Measurements from ENCODE around the gene LY86. TPM values are rescaled to one million over a fixed set of nuclear protein-coding genes. Genes with fewer than 3 reads are reported as not detected.

Gene LY86
- total and polyA plus RNA-seq, 10 of the 15 experiments (the other 5 are each of a cell fraction or from before 2014, with no cell fraction given) = 68.2 to 457 (median 128) TPM

DNA sequence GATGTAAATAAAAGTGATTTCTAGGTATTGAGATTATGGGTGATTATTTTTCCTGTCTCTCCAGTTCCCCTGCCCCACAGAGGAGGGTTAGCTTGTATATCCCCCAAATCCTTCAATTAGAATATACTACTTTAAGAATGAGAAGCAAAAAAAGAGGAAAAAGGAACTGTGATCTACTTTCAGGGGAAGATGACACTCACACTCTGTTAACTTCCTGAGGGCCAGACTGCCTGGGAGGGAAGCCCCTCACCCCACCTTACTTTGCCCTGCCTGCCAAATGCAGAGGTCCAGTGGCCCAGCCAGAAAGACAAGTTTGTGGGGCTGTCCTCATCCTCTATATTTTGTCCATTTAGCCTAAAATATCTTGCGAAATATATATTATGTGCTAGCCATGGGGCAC lies 9.2 kb upstream of the LY86 start:
- in situ Hi-C loops (cut with MboI) (no loop called here), intact Hi-C loops (cut with micrococcal nuclease; ENCODE audit: unreplicated experiment) (no loop called here)
- DNase-seq (ENCODE audit: low read depth, low spot score) (no peak), ATAC-seq (no peak), FAIRE-seq (no peak)
- Histone ChIP-seq H2AFZ (ENCODE audit: control insufficient read depth, low read depth, low read length) (no peak overlapping the region), H4K20me1 (ENCODE audit: control insufficient read depth, insufficient read depth) (no peaks in the 10 kb centered on the region), H3K27ac (ENCODE audit: control insufficient read depth, insufficient read depth) (no peak overlapping the region; the same call in 1 of the 2 replicates), H3K4me1 (ENCODE audit: control insufficient read depth, insufficient read depth, low read length) (peaks cover 4% of the 10 kb centered on the region; the same call in 1 of the 2 replicates), H3K4me2 (ENCODE audit: control insufficient read depth, insufficient read depth) (0 out of 2 replicates have a peak overlapping the region, but pooled peaks have one; percentile 4), H3K9ac (ENCODE audit: control insufficient read depth, insufficient read depth, low read length) (no peak overlapping the region), H3K36me3 (ENCODE audit: control insufficient read depth in 2 of 2, insufficient read depth in 2 of 2, low read length in 1 of 2) (peaks cover 0 to 17% of the 10 kb centered on the region in 2 experiments; a peak in 2 of 4 replicates), H3K79me2 (ENCODE audit: control insufficient read depth, insufficient read depth, low read length) (peaks cover 66% of the 10 kb centered on the region), H3K27me3 (replicated peaks in 1 of 2; ENCODE audit: control insufficient read depth in 2 of 2, insufficient read depth in 2 of 2, low read length in 1 of 2) (no peaks in the 10 kb centered on the region), H3K9me3 (replicated peaks; ENCODE audit: control insufficient read depth, insufficient read depth, low read length) (peaks cover 12% of the 10 kb centered on the region), H3K4me3 (no peak overlapping the region)
- ChIA-PET CTCF (interaction anchor here (0.8 kb wide), 1 partner anchor 32 kb away, joined by 3 read pairs; no protein-coding TSS in a partner anchor), POLR2A (no interaction called here), SMC1A (ENCODE audit: uncharacterized antibody, unreplicated experiment) (interaction anchor here (0.6 to 1.5 kb wide), 2 partner anchors 17 to 448 kb away, joined by 3 to 5 read pairs; no protein-coding TSS in a partner anchor), RAD21 (ENCODE audit: unreplicated experiment) (no interaction called here)
- 100% methylated on average over 1 of the region's 1 CpG for WGBS (ENCODE audit: insufficient coverage, insufficient replicate concordance, low lambda C conversion rate, missing lambda C conversion rate)
- BruUV-seq (replicated peaks) = no TSS peak
- no peak for TF ChIP-seq IKZF2 (IDR thresholded peaks at IDR 0.05)
- no peak for TF ChIP-seq RBBP5 (conservative IDR thresholded peaks at IDR 0.05)
- no peak for TF ChIP-seq BMI1 (IDR thresholded peaks at IDR 0.05; ENCODE audit: borderline replicate concordance)
- no peak for TF ChIP-seq PAX8 (IDR thresholded peaks at IDR 0.05)
- no peak for TF ChIP-seq TAF1 (IDR thresholded peaks at IDR 0.05; ENCODE audit: borderline replicate concordance, low read depth, low read length)
- TF ChIP-seq NFXL1 (IDR thresholded peaks at IDR 0.05; ENCODE audit: borderline replicate concordance) = no peak

DNA sequence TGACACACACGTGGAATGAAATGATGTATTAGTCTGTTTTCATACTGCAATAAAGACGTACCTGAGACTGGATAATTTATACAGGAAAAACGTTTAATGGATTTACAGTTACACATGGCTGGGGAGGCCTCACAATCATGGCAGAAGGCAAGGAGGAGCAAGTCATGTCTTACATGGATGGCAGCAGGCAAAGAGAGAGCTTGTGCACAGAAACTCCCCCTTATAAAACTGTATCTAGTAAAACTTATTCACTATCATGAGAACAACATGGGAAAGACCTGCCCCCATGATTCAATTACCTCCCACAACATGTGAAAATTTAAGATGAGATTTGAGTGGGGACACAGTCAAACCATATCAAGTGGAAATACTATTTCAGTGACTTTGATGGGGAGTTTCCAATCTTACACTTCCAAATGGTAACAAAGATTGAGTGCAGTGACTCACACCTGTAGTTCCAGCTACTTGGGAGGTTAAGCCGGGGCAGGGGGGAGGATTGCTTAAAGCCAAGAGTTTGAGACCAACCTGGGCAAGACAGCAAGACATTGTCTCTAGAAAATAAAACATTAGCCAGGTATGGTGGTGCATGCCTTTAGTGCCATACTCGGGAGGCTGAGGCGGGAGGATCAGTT lies 8.2 kb upstream of the LY86 start:
- Histone ChIP-seq H4K20me1 (ENCODE audit: control insufficient read depth, insufficient read depth) (no peaks in the 10 kb centered on the region), H3K79me2 (ENCODE audit: control insufficient read depth, insufficient read depth, low read length) (peaks cover 70% of the 10 kb centered on the region), H3K27me3 (replicated peaks in 1 of 2; ENCODE audit: control insufficient read depth in 2 of 2, insufficient read depth in 2 of 2, low read length in 1 of 2) (no peaks in the 10 kb centered on the region), H3K4me1 (ENCODE audit: control insufficient read depth, insufficient read depth, low read length) (peaks cover 4% of the 10 kb centered on the region; the same call in 1 of the 2 replicates), H3K27ac (ENCODE audit: control insufficient read depth, insufficient read depth) (no peak overlapping the region), H3K36me3 (ENCODE audit: control insufficient read depth in 2 of 2, insufficient read depth in 2 of 2, low read length in 1 of 2) (peaks cover 0 to 17% of the 10 kb centered on the region in 2 experiments; a peak in 2 of 4 replicates), H3K4me3 (no peak overlapping the region), H3K9me3 (replicated peaks; ENCODE audit: control insufficient read depth, insufficient read depth, low read length) (peaks cover 9% of the 10 kb centered on the region; the same call in 2 of the 3 replicates), H3K4me2 (ENCODE audit: control insufficient read depth, insufficient read depth) (no peak overlapping the region), H3K9ac (ENCODE audit: control insufficient read depth, insufficient read depth, low read length) (no peak overlapping the region), H2AFZ (ENCODE audit: control insufficient read depth, low read depth, low read length) (no peak overlapping the region)
- ChIA-PET POLR2A (interaction anchor here (0.8 kb wide), 1 partner anchor 9 kb away, joined by 5 read pairs; no protein-coding TSS in a partner anchor), SMC1A (ENCODE audit: uncharacterized antibody, unreplicated experiment) (interaction anchor here (0.7 to 1.5 kb wide), 4 partner anchors 16 to 79 kb away, joined by 3 to 5 read pairs (median 3); no protein-coding TSS in a partner anchor), RAD21 (ENCODE audit: unreplicated experiment) (interaction anchor here (0.8 to 1.2 kb wide), 3 partner anchors 19 to 85 kb away, joined by 3 read pairs; no protein-coding TSS in a partner anchor), CTCF (interaction anchor here (1.6 to 1.7 kb wide), 3 partner anchors 21 to 96 kb away, joined by 5 to 8 read pairs (median 7); no protein-coding TSS in a partner anchor)
- ATAC-seq = no peak
- no peak for DNase-seq (ENCODE audit: low read depth, low spot score)
- FAIRE-seq = no peak
- BruUV-seq (replicated peaks) = no TSS peak
- intact Hi-C loops (cut with micrococcal nuclease; ENCODE audit: unreplicated experiment) (loop anchor here (10.0 kb wide), 1 partner anchor 734 kb away; the partner anchor contains the start of gene SSR1), in situ Hi-C loops (cut with MboI) (no loop called here)
- 91% methylated on average over 6 of the region's 6 CpGs for WGBS (ENCODE audit: insufficient coverage, insufficient replicate concordance, low lambda C conversion rate, missing lambda C conversion rate)
- TF ChIP-seq, protein P1, sequence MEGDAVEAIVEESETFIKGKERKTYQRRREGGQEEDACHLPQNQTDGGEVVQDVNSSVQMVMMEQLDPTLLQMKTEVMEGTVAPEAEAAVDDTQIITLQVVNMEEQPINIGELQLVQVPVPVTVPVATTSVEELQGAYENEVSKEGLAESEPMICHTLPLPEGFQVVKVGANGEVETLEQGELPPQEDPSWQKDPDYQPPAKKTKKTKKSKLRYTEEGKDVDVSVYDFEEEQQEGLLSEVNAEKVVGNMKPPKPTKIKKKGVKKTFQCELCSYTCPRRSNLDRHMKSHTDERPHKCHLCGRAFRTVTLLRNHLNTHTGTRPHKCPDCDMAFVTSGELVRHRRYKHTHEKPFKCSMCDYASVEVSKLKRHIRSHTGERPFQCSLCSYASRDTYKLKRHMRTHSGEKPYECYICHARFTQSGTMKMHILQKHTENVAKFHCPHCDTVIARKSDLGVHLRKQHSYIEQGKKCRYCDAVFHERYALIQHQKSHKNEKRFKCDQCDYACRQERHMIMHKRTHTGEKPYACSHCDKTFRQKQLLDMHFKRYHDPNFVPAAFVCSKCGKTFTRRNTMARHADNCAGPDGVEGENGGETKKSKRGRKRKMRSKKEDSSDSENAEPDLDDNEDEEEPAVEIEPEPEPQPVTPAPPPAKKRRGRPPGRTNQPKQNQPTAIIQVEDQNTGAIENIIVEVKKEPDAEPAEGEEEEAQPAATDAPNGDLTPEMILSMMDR (IDR thresholded peaks at IDR 0.05 in 2 of 3, conservative IDR thresholded peaks at IDR 0.05 in 1 of 3; ENCODE audit: control insufficient read depth in 2 of 3, extremely low read depth in 1 of 3, insufficient read depth in 1 of 3, low read depth in 3 of 3, low read length in 3 of 3) = no peak
- TF ChIP-seq MEF2B (IDR thresholded peaks at IDR 0.05; ENCODE audit: partially characterized antibody, poor library complexity, severe bottlenecking) (no peak), ZNF24 (IDR thresholded peaks at IDR 0.05) (no peak), SUZ12 (IDR thresholded peaks at IDR 0.05; ENCODE audit: unreplicated experiment) (no peak), NFYA (IDR thresholded peaks at IDR 0.05; ENCODE audit: borderline replicate concordance, low read depth, low read length) (no peak), IRF4 (IDR thresholded peaks at IDR 0.05; ENCODE audit: low read depth, low read length) (no peak), NR2C1 (IDR thresholded peaks at IDR 0.05) (no peak), ZNF622 (IDR thresholded peaks at IDR 0.05) (no peak)
- TF ChIP-seq, protein P2, sequence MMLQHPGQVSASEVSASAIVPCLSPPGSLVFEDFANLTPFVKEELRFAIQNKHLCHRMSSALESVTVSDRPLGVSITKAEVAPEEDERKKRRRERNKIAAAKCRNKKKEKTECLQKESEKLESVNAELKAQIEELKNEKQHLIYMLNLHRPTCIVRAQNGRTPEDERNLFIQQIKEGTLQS (IDR thresholded peaks at IDR 0.05; ENCODE audit: borderline replicate concordance, extremely low read depth, low read depth, low read length) = no peak

All from GM12878 (cell line).